Liver (tissue), 9 donors: Measurements from ENCODE around the gene SH3PXD2A. TPM values are rescaled to one million over a fixed set of nuclear protein-coding genes. Genes with fewer than 3 reads are reported as not detected.

Experiments used
- DNase-seq: peaks from one replicate; pipeline ENCODE4 v3.0.0-alpha.2; 2017; ENCODE audit warnings: low spot score
- H3K27ac ChIP-seq, 2 donors: one replicate each; pipeline ENCODE4 v1.7.0; 2013; ENCODE audit warnings: inconsistent platforms in 2 of 2, low read length in 2 of 2, control low read depth in 1 of 2, low read depth in 1 of 2, mild to moderate bottlenecking in 1 of 2
- H3K27me3 ChIP-seq, 4 donors: one replicate each; pipeline versions ENCODE4 v1.6.1 to v1.7.0; 2013; ENCODE audit warnings: low read length in 3 of 4, inconsistent platforms in 1 of 4, mild to moderate bottlenecking in 1 of 4, moderate library complexity in 1 of 4; ENCODE audit not compliant: control insufficient read depth in 4 of 4, insufficient read depth in 4 of 4
- H3K36me3 ChIP-seq, 4 donors: one replicate each; pipeline versions ENCODE4 v1.6.1 to v1.7.0; 2013; ENCODE audit warnings: low read length in 3 of 4, mild to moderate bottlenecking in 3 of 4, low read depth in 1 of 4, moderate library complexity in 1 of 4; ENCODE audit not compliant: control insufficient read depth in 4 of 4, insufficient read depth in 3 of 4
- H3K4me1 ChIP-seq, 4 donors: one replicate each; pipeline versions ENCODE4 v1.6.1 to v1.7.0; 2013; ENCODE audit warnings: low read length in 3 of 4, mild to moderate bottlenecking in 3 of 4, moderate library complexity in 1 of 4; ENCODE audit not compliant: control insufficient read depth in 4 of 4, insufficient read depth in 4 of 4
- H3K4me3 ChIP-seq, 3 donors: one replicate each; pipeline versions ENCODE4 v1.6.1 to v1.7.0; 2013; ENCODE audit warnings: low read length in 3 of 3, control low read depth in 1 of 3, low read depth in 1 of 3, mild to moderate bottlenecking in 1 of 3
- H3K9ac ChIP-seq, 2 donors: one replicate each; pipeline ENCODE4 v1.7.0; 2013; ENCODE audit warnings: low read length in 2 of 2, mild to moderate bottlenecking in 2 of 2, moderate library complexity in 2 of 2, control low read depth in 1 of 2, low read depth in 1 of 2
- H3K9me3 ChIP-seq, 4 donors: one replicate each; pipeline versions ENCODE4 v1.6.1 to v1.7.0; 2013; ENCODE audit warnings: low read length in 3 of 4; ENCODE audit not compliant: control insufficient read depth in 4 of 4
- ATF3 ChIP-seq: IDR thresholded peaks from 2 replicates; pipeline ENCODE4 v1.6.1; 2016; ENCODE audit warnings: antibody characterized with exemption
- EGR1 ChIP-seq, 2 donors: IDR thresholded peaks; 2 replicates each; pipeline ENCODE4 v1.6.1; 2016 to 2018; ENCODE audit warnings: antibody characterized with exemption in 2 of 2, low read depth in 2 of 2
- FOXA1 ChIP-seq: IDR thresholded peaks from 2 replicates; pipeline ENCODE4 v1.6.1; 2016; ENCODE audit warnings: antibody characterized with exemption
- GABPA ChIP-seq, 2 donors: IDR thresholded peaks in 1 of 2; conservative IDR thresholded peaks in 1 of 2; 2 replicates each; pipeline ENCODE4 v1.6.1; 2016; ENCODE audit warnings: antibody characterized with exemption in 2 of 2, mild to moderate bottlenecking in 1 of 2, moderate library complexity in 1 of 2
- HNF4A ChIP-seq, 2 donors: conservative IDR thresholded peaks; 2 replicates each; pipeline ENCODE4 v1.6.1; 2016; ENCODE audit warnings: antibody characterized with exemption in 2 of 2, mild to moderate bottlenecking in 2 of 2
- HNF4G ChIP-seq: IDR thresholded peaks from 2 replicates; pipeline ENCODE4 v1.6.1; 2016; ENCODE audit warnings: antibody characterized with exemption
- JUND ChIP-seq, 2 donors: IDR thresholded peaks; 2 replicates each; pipeline ENCODE4 v1.6.1; 2016; ENCODE audit warnings: antibody characterized with exemption in 2 of 2
- RAD21 ChIP-seq, 2 donors: IDR thresholded peaks; 2 replicates each; pipeline ENCODE4 v1.6.1; 2016; ENCODE audit warnings: antibody characterized with exemption in 2 of 2, mild to moderate bottlenecking in 2 of 2
- RXRA ChIP-seq, 2 donors: IDR thresholded peaks; 2 replicates each; pipeline ENCODE4 v1.6.1; 2017 to 2018; ENCODE audit warnings: antibody characterized with exemption in 2 of 2, mild to moderate bottlenecking in 1 of 2
- SP1 ChIP-seq: IDR thresholded peaks from 2 replicates; pipeline ENCODE4 v1.6.1; 2018; ENCODE audit warnings: antibody characterized with exemption, mild to moderate bottlenecking
- TAF1 ChIP-seq: conservative IDR thresholded peaks from 2 replicates; pipeline ENCODE4 v1.6.1; 2016; ENCODE audit warnings: antibody characterized with exemption, mild to moderate bottlenecking
- YY1 ChIP-seq: IDR thresholded peaks from 2 replicates; pipeline ENCODE4 v1.6.1; 2016; ENCODE audit warnings: antibody characterized with exemption, mild to moderate bottlenecking
- WGBS: extraction: QIAGEN DNeasy Blood & Tissue Kit; methylation state at CpG from one replicate; pipeline ENCODE4 v1.1.7; 2013; 5-methylcytosine and 5-hydroxymethylcytosine counted together
- polyA plus RNA-seq, 2 donors: library from polyadenylated mRNA; stranded (reverse) in 1 of 2; unstranded in 1 of 2; fragments of 200-250 nt in 1 of 2; fragments of >200 nt in 1 of 2; fragmentation: Nextera tagmentation in 1 of 2; extraction: Ambion mirVana in 1 of 2; gene quantifications; one replicate each; pipeline versions ENCODE4 v1.2.1 to v1.2.3, GENCODE V29; 2013 to 2015
- total RNA-seq, 2 donors: library from RNA; depleted of rRNA; stranded (reverse); fragments of >200 nt; gene quantifications; one replicate each; pipeline ENCODE4 v1.2.3, GENCODE V29; 2014
- TF ChIP-seq, protein P1 (sequence below): IDR thresholded peaks from 2 replicates; pipeline ENCODE4 v1.6.1; 2016; ENCODE audit warnings: antibody characterized with exemption
- TF ChIP-seq, protein P2 (sequence below): IDR thresholded peaks from 2 replicates; pipeline ENCODE4 v1.6.1; 2016; ENCODE audit warnings: antibody characterized with exemption, mild to moderate bottlenecking
- TF ChIP-seq, protein P3 (sequence below): fragments of 150-350 bp; IDR thresholded peaks from 2 replicates; pipeline ENCODE4 v1.5.1; 2017; ENCODE audit warnings: improper control_type of control experiment, low read depth, low read length; ENCODE audit not compliant: missing input control
- TF ChIP-seq, protein P4 (sequence below): IDR thresholded peaks from 2 replicates; pipeline ENCODE4 v1.6.1; 2016; ENCODE audit warnings: antibody characterized with exemption
- donor health status: healthy.
- donor health status: healthy.
- donor health status: healthy.
- donor health status: healthy.
- donor health status: healthy.

Gene SH3PXD2A
- total and polyA plus RNA-seq, 4 donors = 0.82 to 5.5 (median 3.9) TPM

DNA sequence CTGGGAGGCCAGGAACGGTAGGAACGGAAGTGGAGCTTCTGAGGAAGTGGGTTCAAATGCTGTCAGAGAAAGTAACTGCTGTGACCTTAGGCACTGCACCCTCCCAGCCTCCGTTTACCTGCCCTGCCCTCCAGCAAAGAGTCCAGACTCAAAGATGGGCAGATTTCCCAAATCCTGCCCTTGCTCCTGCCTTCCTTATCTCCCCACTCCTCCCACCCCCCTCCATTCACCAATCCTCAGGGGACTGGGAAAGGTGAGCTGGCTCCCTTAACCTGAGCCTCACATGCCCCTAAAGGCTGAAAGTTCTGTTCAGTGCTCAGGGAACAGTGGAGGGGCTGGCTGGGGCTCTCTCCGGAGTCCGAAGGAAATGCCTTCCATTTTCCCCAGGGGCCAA lies 161.6 kb downstream of the SH3PXD2A start:
- H3K4me3 ChIP-seq = no peak overlapping the region
- no peak overlapping the region for H3K9ac ChIP-seq
- no peak for DNase-seq

GRCh38 chr10:103692952-103693811 lies 162.2 kb downstream of the SH3PXD2A start:
- no peak overlapping the region for H3K27ac ChIP-seq
- H3K27me3 ChIP-seq = no peaks in the 10 kb centered on the region
- H3K9ac ChIP-seq = no peak overlapping the region
- peak overlapping the region in 1 of 3 donors; percentile 28 for H3K4me3 ChIP-seq
- no peaks in the 10 kb centered on the region for H3K9me3 ChIP-seq
- no peak for DNase-seq
- H3K4me1 ChIP-seq = no peaks in the 10 kb centered on the region
- WGBS = 49% methylated on average over 69 of the region's 69 CpGs
- no peaks in the 10 kb centered on the region for H3K36me3 ChIP-seq
- TF ChIP-seq EGR1 (IDR thresholded peaks at IDR 0.05; ENCODE audit: low read depth in 2 of 2) (no peak), SP1 (no peak), RAD21 (IDR thresholded peaks at IDR 0.05) (no peak), HNF4A (conservative IDR thresholded peaks at IDR 0.05) (no peak), TAF1 (no peak), FOXA1 (no peak), JUND (IDR thresholded peaks at IDR 0.05) (no peak), ATF3 (no peak)
- TF ChIP-seq, protein P1, sequence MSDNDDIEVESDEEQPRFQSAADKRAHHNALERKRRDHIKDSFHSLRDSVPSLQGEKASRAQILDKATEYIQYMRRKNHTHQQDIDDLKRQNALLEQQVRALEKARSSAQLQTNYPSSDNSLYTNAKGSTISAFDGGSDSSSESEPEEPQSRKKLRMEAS = no peak
- TF ChIP-seq, protein P2, sequence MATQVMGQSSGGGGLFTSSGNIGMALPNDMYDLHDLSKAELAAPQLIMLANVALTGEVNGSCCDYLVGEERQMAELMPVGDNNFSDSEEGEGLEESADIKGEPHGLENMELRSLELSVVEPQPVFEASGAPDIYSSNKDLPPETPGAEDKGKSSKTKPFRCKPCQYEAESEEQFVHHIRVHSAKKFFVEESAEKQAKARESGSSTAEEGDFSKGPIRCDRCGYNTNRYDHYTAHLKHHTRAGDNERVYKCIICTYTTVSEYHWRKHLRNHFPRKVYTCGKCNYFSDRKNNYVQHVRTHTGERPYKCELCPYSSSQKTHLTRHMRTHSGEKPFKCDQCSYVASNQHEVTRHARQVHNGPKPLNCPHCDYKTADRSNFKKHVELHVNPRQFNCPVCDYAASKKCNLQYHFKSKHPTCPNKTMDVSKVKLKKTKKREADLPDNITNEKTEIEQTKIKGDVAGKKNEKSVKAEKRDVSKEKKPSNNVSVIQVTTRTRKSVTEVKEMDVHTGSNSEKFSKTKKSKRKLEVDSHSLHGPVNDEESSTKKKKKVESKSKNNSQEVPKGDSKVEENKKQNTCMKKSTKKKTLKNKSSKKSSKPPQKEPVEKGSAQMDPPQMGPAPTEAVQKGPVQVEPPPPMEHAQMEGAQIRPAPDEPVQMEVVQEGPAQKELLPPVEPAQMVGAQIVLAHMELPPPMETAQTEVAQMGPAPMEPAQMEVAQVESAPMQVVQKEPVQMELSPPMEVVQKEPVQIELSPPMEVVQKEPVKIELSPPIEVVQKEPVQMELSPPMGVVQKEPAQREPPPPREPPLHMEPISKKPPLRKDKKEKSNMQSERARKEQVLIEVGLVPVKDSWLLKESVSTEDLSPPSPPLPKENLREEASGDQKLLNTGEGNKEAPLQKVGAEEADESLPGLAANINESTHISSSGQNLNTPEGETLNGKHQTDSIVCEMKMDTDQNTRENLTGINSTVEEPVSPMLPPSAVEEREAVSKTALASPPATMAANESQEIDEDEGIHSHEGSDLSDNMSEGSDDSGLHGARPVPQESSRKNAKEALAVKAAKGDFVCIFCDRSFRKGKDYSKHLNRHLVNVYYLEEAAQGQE = no peak
- TF ChIP-seq, protein P3, sequence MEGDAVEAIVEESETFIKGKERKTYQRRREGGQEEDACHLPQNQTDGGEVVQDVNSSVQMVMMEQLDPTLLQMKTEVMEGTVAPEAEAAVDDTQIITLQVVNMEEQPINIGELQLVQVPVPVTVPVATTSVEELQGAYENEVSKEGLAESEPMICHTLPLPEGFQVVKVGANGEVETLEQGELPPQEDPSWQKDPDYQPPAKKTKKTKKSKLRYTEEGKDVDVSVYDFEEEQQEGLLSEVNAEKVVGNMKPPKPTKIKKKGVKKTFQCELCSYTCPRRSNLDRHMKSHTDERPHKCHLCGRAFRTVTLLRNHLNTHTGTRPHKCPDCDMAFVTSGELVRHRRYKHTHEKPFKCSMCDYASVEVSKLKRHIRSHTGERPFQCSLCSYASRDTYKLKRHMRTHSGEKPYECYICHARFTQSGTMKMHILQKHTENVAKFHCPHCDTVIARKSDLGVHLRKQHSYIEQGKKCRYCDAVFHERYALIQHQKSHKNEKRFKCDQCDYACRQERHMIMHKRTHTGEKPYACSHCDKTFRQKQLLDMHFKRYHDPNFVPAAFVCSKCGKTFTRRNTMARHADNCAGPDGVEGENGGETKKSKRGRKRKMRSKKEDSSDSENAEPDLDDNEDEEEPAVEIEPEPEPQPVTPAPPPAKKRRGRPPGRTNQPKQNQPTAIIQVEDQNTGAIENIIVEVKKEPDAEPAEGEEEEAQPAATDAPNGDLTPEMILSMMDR = no peak

More for the DNA sequence above, 161.6 kb downstream of the SH3PXD2A start:
- Histone ChIP-seq H3K27ac (no peak overlapping the region), H3K36me3 (no peaks in the 10 kb centered on the region), H3K9me3 (no peaks in the 10 kb centered on the region), H3K27me3 (no peaks in the 10 kb centered on the region), H3K4me1 (no peaks in the 10 kb centered on the region)
- WGBS = 63% methylated on average over 5 of the region's 5 CpGs
- TF ChIP-seq JUND (IDR thresholded peaks at IDR 0.05) (no peak), SP1 (no peak), EGR1 (IDR thresholded peaks at IDR 0.05; ENCODE audit: low read depth in 2 of 2) (no peak), RXRA (IDR thresholded peaks at IDR 0.05) (no peak), GABPA (IDR thresholded peaks at IDR 0.05 in 1 of 2, conservative IDR thresholded peaks at IDR 0.05 in 1 of 2) (no peak), HNF4G (no peak), RAD21 (IDR thresholded peaks at IDR 0.05) (no peak), YY1 (no peak)
- TF ChIP-seq, protein P4, sequence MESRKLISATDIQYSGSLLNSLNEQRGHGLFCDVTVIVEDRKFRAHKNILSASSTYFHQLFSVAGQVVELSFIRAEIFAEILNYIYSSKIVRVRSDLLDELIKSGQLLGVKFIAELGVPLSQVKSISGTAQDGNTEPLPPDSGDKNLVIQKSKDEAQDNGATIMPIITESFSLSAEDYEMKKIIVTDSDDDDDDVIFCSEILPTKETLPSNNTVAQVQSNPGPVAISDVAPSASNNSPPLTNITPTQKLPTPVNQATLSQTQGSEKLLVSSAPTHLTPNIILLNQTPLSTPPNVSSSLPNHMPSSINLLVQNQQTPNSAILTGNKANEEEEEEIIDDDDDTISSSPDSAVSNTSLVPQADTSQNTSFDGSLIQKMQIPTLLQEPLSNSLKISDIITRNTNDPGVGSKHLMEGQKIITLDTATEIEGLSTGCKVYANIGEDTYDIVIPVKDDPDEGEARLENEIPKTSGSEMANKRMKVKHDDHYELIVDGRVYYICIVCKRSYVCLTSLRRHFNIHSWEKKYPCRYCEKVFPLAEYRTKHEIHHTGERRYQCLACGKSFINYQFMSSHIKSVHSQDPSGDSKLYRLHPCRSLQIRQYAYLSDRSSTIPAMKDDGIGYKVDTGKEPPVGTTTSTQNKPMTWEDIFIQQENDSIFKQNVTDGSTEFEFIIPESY = no peak
- TF ChIP-seq, protein P2 = no peak
- TF ChIP-seq, protein P1 = no peak
